Smooth muscle cell (in vitro differentiated cells): ENCODE measurements around the gene OR2B2. TPM values are rescaled to one million over a fixed set of nuclear protein-coding genes. Genes with fewer than 3 reads are reported as not detected.

Source experiments
- DNase-seq: peaks from one replicate; lab custom pipeline; 2025; ENCODE audit not compliant: unreplicated experiment; lab: John Stamatoyannopoulos, UW
- H2AFZ ChIP-seq: fragments of 200-600 bp; sonication (generic); 2 replicates; pipeline ENCODE4 v1.6.0; 2016; ENCODE audit warnings: antibody characterized with exemption, low read depth, mild to moderate bottlenecking
- H3F3A ChIP-seq: fragments of 200-600 bp; sonication (generic); 2 replicates; pipeline ENCODE4 v1.6.0; 2017; ENCODE audit warnings: antibody characterized with exemption, low read depth
- H3K27ac ChIP-seq: fragments of 200-600 bp; sonication (generic); 2 replicates; pipeline ENCODE4 v1.5.1; 2016; ENCODE audit warnings: low read depth, mild to moderate bottlenecking
- H3K27me3 ChIP-seq: fragments of 200-600 bp; sonication (generic); 2 replicates; pipeline ENCODE4 v1.6.1; 2016; ENCODE audit warnings: low read depth, mild to moderate bottlenecking
- H3K36me3 ChIP-seq: fragments of 200-600 bp; sonication (generic); 2 replicates; pipeline ENCODE4 v1.5.1; 2016; ENCODE audit warnings: low read depth
- H3K4me1 ChIP-seq: fragments of 200-600 bp; sonication (generic); 2 replicates; pipeline ENCODE4 v1.5.1; 2016; ENCODE audit warnings: low read depth
- H3K4me2 ChIP-seq: fragments of 200-600 bp; sonication (generic); 2 replicates; pipeline ENCODE4 v1.6.0; 2016; ENCODE audit warnings: mild to moderate bottlenecking
- H3K4me3 ChIP-seq: fragments of 200-600 bp; sonication (generic); 2 replicates; pipeline ENCODE4 v1.5.1; 2016; ENCODE audit warnings: mild to moderate bottlenecking
- H3K79me2 ChIP-seq: fragments of 200-600 bp; sonication (generic); 2 replicates; pipeline ENCODE4 v1.6.0; 2016; ENCODE audit warnings: low read depth, mild to moderate bottlenecking
- H3K9ac ChIP-seq: fragments of 200-600 bp; sonication (generic); 2 replicates; pipeline ENCODE4 v1.6.0; 2016; ENCODE audit warnings: low read depth
- H3K9me3 ChIP-seq: fragments of 200-600 bp; sonication (generic); replicated peaks from 2 replicates; pipeline ENCODE4 v1.5.1; 2016; ENCODE audit warnings: low read depth
- H4K20me1 ChIP-seq: fragments of 200-600 bp; sonication (generic); 2 replicates; pipeline ENCODE4 v1.6.0; 2016; ENCODE audit warnings: low read depth
- WGBS: methylation state at CpG from one replicate; pipeline ENCODE4 v1.1.7; 2016; ENCODE audit warnings: low lambda C conversion rate; 5-methylcytosine and 5-hydroxymethylcytosine counted together
- polyA plus RNA-seq: library from polyadenylated mRNA; unstranded; fragments of >200 nt; fragmentation: Nextera tagmentation; extraction: Ambion mirVana; gene quantifications from 2 replicates; pipeline ENCODE4 v1.2.1, GENCODE V29; 2016
- total RNA-seq: library from RNA; depleted of rRNA; stranded (reverse); fragments of >200 nt; gene quantifications from 2 replicates; pipeline ENCODE4 v1.2.3, GENCODE V29; 2014
- TF ChIP-seq, protein P1 (sequence below): fragments of 200-600 bp; sonication (generic); IDR thresholded peaks from 2 replicates; pipeline ENCODE4 v1.5.1; 2017; ENCODE audit warnings: borderline replicate concordance, mild to moderate bottlenecking, antibody characterized with exemption; ENCODE audit not compliant: insufficient read depth, poor library complexity, severe bottlenecking

The OR2B2 gene
- total and polyA plus RNA-seq, 2 experiments from 2014 or later, result not detected

DNA sequence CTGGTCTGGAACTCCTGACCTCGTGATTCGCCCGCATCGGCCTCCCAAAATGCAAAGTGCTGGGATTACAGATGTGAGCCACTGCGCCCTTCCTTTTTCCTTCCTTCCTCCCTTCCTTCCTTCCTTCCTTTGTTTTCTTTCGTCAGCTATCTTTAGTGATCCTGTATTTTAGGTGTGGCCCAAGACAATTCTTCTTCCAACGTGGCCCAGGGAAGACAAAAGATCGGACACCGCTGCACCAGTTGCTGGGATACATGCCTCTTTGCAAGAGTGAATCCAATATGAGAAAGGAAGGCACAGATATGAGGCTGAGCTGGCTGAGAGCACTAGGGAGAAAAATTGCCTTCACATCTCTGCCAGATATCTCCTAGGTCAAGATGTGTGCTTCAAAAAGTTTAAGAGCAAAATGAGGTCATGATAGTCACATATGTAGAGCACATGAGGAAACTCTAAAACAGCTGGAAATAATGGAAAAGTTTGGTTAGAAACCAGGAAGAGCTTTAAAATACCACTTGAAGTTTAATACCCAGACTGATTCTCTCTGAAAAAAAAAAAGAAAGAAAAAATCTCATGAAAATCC lies 41.8 kb downstream of the OR2B2 start:
- no peak overlapping the region for H3K9ac ChIP-seq
- H2AFZ ChIP-seq, result no peak overlapping the region
- 92% methylated on average over 9 of the region's 9 CpGs for WGBS
- no peak overlapping the region for H3K4me3 ChIP-seq
- no peaks in the 10 kb centered on the region for H4K20me1 ChIP-seq
- H3K9me3 ChIP-seq, result no peaks in the 10 kb centered on the region
- no peaks in the 10 kb centered on the region for H3K79me2 ChIP-seq
- H3K36me3 ChIP-seq, result no peaks in the 10 kb centered on the region
- no peak for DNase-seq
- H3K27ac ChIP-seq, result no peak overlapping the region
- H3F3A ChIP-seq, result peaks cover 8% of the 10 kb centered on the region
- H3K27me3 ChIP-seq, result no peaks in the 10 kb centered on the region
- TF ChIP-seq, protein P1, sequence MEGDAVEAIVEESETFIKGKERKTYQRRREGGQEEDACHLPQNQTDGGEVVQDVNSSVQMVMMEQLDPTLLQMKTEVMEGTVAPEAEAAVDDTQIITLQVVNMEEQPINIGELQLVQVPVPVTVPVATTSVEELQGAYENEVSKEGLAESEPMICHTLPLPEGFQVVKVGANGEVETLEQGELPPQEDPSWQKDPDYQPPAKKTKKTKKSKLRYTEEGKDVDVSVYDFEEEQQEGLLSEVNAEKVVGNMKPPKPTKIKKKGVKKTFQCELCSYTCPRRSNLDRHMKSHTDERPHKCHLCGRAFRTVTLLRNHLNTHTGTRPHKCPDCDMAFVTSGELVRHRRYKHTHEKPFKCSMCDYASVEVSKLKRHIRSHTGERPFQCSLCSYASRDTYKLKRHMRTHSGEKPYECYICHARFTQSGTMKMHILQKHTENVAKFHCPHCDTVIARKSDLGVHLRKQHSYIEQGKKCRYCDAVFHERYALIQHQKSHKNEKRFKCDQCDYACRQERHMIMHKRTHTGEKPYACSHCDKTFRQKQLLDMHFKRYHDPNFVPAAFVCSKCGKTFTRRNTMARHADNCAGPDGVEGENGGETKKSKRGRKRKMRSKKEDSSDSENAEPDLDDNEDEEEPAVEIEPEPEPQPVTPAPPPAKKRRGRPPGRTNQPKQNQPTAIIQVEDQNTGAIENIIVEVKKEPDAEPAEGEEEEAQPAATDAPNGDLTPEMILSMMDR, result no peak
- no peak overlapping the region for H3K4me2 ChIP-seq
- peaks cover 15% of the 10 kb centered on the region for H3K4me1 ChIP-seq

DNA sequence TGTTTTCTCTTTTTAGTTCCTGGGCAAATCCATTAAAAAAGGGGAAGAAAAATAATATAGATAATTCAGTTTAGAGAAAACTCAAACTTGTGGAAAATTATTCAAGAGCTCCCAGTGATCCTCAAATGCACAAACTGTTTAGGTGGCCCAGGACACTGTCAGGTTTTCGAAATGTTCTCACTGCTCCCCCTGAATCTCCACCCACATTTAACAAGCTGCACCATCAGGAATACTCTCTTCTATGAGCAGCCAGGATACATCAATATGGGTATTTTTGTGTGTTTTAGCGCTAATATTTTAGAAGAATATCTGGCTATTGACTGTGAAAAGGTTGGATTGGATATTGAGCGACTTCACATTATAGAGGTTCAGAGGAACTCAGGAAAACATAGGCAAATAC lies 43.9 kb downstream of the OR2B2 start:
- peaks cover 15% of the 10 kb centered on the region for H3K4me1 ChIP-seq
- no peak overlapping the region for H3K9ac ChIP-seq
- no peak overlapping the region for H3K4me3 ChIP-seq
- H3K79me2 ChIP-seq, result no peaks in the 10 kb centered on the region
- H3K9me3 ChIP-seq, result no peaks in the 10 kb centered on the region
- peaks cover 8% of the 10 kb centered on the region for H3F3A ChIP-seq
- peak overlapping the region; percentile 90 for H3K4me2 ChIP-seq
- H4K20me1 ChIP-seq, result no peaks in the 10 kb centered on the region
- H3K27me3 ChIP-seq, result no peaks in the 10 kb centered on the region
- no peak overlapping the region for H3K27ac ChIP-seq
- DNase-seq, result no peak
- TF ChIP-seq, protein P1, result no peak
- WGBS, result 89% methylated on average over 3 of the region's 3 CpGs
- no peaks in the 10 kb centered on the region for H3K36me3 ChIP-seq
- H2AFZ ChIP-seq, result peak overlapping the region; percentile 84

DNA sequence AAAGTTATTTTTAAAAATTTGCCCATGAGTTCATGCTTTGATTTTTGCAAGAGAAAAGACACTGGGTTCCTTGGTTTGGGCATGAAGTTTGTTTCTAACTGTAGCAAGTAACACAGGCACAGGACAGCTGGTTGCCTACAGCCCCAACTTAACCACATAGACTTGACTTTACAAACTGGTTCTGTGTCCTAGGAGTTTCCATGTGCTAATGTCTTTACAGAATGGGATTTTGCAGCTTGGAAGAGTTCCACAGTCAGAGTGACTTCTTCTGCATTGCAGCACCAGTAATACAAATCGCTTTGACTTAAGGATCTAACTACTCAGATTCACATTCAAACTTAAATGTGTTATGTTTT lies 44.3 kb downstream of the OR2B2 start:
- no peak for DNase-seq
- H3K4me2 ChIP-seq, result peak overlapping the region; percentile 90
- H3F3A ChIP-seq, result peaks cover 8% of the 10 kb centered on the region
- peak overlapping the region; percentile 84 for H2AFZ ChIP-seq
- TF ChIP-seq, protein P1, result no peak
- no peaks in the 10 kb centered on the region for H4K20me1 ChIP-seq
- H3K27me3 ChIP-seq, result no peaks in the 10 kb centered on the region
- peaks cover 15% of the 10 kb centered on the region for H3K4me1 ChIP-seq
- peak overlapping the region; percentile 81 for H3K4me3 ChIP-seq
- 67% methylated on average over 1 of the region's 1 CpG for WGBS
- no peaks in the 10 kb centered on the region for H3K79me2 ChIP-seq
- no peak overlapping the region for H3K27ac ChIP-seq
- no peaks in the 10 kb centered on the region for H3K36me3 ChIP-seq
- H3K9me3 ChIP-seq, result no peaks in the 10 kb centered on the region
- no peak overlapping the region for H3K9ac ChIP-seq

DNA sequence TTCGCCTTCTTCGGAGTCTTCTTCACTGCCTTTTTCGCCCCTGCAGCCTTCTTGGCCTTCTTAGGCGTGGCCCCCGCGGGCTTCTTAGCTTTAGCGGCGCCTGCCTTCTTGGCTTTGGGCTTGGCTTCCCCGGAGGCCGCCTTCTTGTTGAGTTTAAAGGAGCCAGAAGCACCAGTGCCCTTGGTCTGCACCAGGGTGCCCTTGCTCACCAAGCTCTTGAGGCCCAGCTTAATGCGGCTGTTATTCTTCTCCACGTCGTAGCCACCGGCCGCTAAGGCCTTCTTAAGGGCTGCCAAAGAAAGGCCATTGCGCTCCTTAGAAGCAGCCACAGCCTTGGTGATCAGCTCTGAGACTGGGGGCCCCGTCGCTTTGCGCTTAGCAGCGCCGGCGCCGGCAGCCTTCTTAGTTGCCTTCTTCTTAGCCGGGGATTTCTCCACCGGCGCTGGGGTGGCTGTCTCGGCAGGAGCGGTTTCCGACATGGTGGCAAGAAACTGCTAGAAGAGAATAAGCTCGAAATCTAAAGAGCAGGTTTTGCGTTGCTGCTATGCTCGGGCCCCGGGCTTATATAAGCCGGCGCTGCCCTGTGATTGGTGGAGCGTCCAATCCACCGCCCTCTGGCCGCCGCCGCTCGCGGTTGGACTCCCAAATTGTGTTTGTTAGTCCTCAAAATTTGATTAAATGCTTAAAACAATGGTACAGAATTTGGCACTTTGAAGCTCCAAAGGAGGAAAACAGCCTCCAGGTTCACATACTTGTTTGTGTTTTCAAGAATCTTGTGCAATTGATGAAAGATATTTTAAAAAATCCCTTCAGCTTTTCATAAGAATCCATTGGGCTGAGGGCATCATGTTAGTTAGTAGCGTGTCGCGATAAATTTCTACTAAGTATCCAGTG lies 44.9 kb downstream of the OR2B2 start:
- Histone ChIP-seq H3K4me3 (peak overlapping the region; percentile 81), H3K27ac (peak overlapping the region; percentile 58), H3K9me3 (no peaks in the 10 kb centered on the region), H3K9ac (peak overlapping the region; percentile 26), H3K4me2 (peak overlapping the region; percentile 90), H3K36me3 (no peaks in the 10 kb centered on the region), H4K20me1 (no peaks in the 10 kb centered on the region), H3F3A (peaks cover 8% of the 10 kb centered on the region), H3K79me2 (no peaks in the 10 kb centered on the region), H2AFZ (peak overlapping the region; percentile 84), H3K27me3 (no peaks in the 10 kb centered on the region), H3K4me1 (peaks cover 15% of the 10 kb centered on the region)
- DNase-seq, result no peak
- TF ChIP-seq, protein P1, result no peak
- WGBS, result 4% methylated on average over 45 of the region's 45 CpGs
